CD4-positive, alpha-beta T cell (primary cell): ENCODE results near the gene MAMDC2. TPM values are rescaled to one million over a fixed set of nuclear protein-coding genes. Genes with fewer than 3 reads are reported as not detected.

Source experiments
- ATAC-seq: fragments of 200-7000 bp; cut with Tn5 transposase; one replicate; pipeline ENCODE4 v1.10.0; 2022; ENCODE audit warnings: mild to moderate bottlenecking; ENCODE audit not compliant: poor library complexity
- CTCF ChIA-PET: fragments of 350-600 bp; sonication (Branson Sonifier 250); formaldehyde crosslinking; loops from one replicate; lab custom pipeline; 2021; ENCODE audit warnings: antibody characterized with exemption, inconsistent platforms; lab: Charles Lee
- POLR2A ChIA-PET: fragments of 350-600 bp; sonication (Branson Sonifier 250); formaldehyde crosslinking; loops from one replicate; lab custom pipeline; 2021; ENCODE audit warnings: antibody characterized with exemption, inconsistent platforms; lab: Charles Lee
- DNase-seq, 14 experiments: peaks; one replicate each; pipeline ENCODE4 v3.0.0-alpha.2; 2013 to 2020; ENCODE audit warnings: mixed read lengths in 2 of 14
- H3K27ac ChIP-seq, 2 donors: one replicate each; pipeline versions ENCODE4 v1.5.1 to v1.7.0; 2013; ENCODE audit warnings: low read length in 2 of 2, low read depth in 1 of 2, mild to moderate bottlenecking in 1 of 2
- H3K27me3 ChIP-seq, 2 experiments: 1 replicate in 1 of 2; 2 replicates in 1 of 2; pipeline versions ENCODE4 v1.6.1 to v1.7.0; 2013; ENCODE audit warnings: low read length in 2 of 2, control low read depth in 1 of 2, mild to moderate bottlenecking in 1 of 2, moderate library complexity in 1 of 2; ENCODE audit not compliant: insufficient read depth in 2 of 2, control insufficient read depth in 1 of 2
- H3K36me3 ChIP-seq: one replicate; pipeline ENCODE4 v1.6.1; 2013; ENCODE audit warnings: low read length, control low read depth; ENCODE audit not compliant: insufficient read depth
- H3K4me1 ChIP-seq: one replicate; pipeline ENCODE4 v1.6.1; 2013; ENCODE audit warnings: low read length, control low read depth; ENCODE audit not compliant: insufficient read depth
- H3K4me3 ChIP-seq: one replicate; pipeline ENCODE4 v1.5.1; 2013; ENCODE audit warnings: mild to moderate bottlenecking, low read length, moderate library complexity
- H3K9me3 ChIP-seq, 2 experiments: 1 replicate in 1 of 2; 2 replicates in 1 of 2; pipeline versions ENCODE4 v1.6.1 to v1.7.0; 2013; ENCODE audit warnings: low read length in 2 of 2, mild to moderate bottlenecking in 2 of 2, control low read depth in 1 of 2, moderate library complexity in 1 of 2; ENCODE audit not compliant: control insufficient read depth in 1 of 2, insufficient read depth in 1 of 2
- H3K27ac Mint-ChIP-seq: one replicate; pipeline ENCODE4 v1.8.0; 2020; ENCODE audit warnings: mixed read lengths
- H3K27me3 Mint-ChIP-seq: one replicate; pipeline ENCODE4 v1.8.0; 2021; ENCODE audit warnings: mixed read lengths
- H3K36me3 Mint-ChIP-seq: one replicate; pipeline ENCODE4 v1.8.0; 2021; ENCODE audit warnings: low read depth, mixed read lengths
- H3K4me1 Mint-ChIP-seq: one replicate; pipeline ENCODE4 v1.8.0; 2021; ENCODE audit warnings: low read depth, mixed read lengths
- H3K4me3 Mint-ChIP-seq: one replicate; pipeline ENCODE4 v1.8.0; 2020; ENCODE audit warnings: mild to moderate bottlenecking, mixed read lengths
- H3K9me3 Mint-ChIP-seq: one replicate; pipeline ENCODE4 v1.8.0; 2020; ENCODE audit warnings: mixed read lengths
- intact Hi-C, 2 experiments: fragments of 100-400 bp; cut with DNase I in 1 of 2; cut with micrococcal nuclease in 1 of 2; formaldehyde crosslinking; loops; one replicate each; pipeline versions ENCODE4 v1.15.1 to v1.9.0; 2023 to 2025; cut with DNase I, micrococcal nuclease
- total RNA-seq, 174 experiments: library from RNA in 2 of 174; stranded (reverse) in 2 of 174; gene quantifications; one replicate each; pipeline ENCODE4 v1.2.3 and lab custom pipeline; 2021 to 2026
- TF ChIP-seq, protein P1 (sequence below): fragments of 200-600 bp; IDR thresholded peaks from one replicate; pipeline ENCODE4 v1.8.0; 2022; ENCODE audit warnings: antibody characterized with exemption, mild to moderate bottlenecking

MAMDC2 gene
- total RNA-seq, 2 experiments from 2014 or later: 0.08 TPM; not detected in 1

- Histone ChIP-seq H3K9me3 (no peaks in the 10 kb centered on the region), H3K4me3 (no peak overlapping the region), H3K27me3 (no peaks in the 10 kb centered on the region), H3K36me3 (no peaks in the 10 kb centered on the region), H3K27ac (no peak overlapping the region), H3K4me1 (peaks cover 3% of the 10 kb centered on the region)
- Mint-ChIP-seq H3K36me3 (no peaks in the 10 kb centered on the region), H3K27ac (no peak overlapping the region), H3K4me1 (peaks cover 14% of the 10 kb centered on the region), H3K27me3 (peaks cover 15% of the 10 kb centered on the region), H3K9me3 (no peaks in the 10 kb centered on the region), H3K4me3 (no peak overlapping the region)
- TF ChIP-seq, protein P1, sequence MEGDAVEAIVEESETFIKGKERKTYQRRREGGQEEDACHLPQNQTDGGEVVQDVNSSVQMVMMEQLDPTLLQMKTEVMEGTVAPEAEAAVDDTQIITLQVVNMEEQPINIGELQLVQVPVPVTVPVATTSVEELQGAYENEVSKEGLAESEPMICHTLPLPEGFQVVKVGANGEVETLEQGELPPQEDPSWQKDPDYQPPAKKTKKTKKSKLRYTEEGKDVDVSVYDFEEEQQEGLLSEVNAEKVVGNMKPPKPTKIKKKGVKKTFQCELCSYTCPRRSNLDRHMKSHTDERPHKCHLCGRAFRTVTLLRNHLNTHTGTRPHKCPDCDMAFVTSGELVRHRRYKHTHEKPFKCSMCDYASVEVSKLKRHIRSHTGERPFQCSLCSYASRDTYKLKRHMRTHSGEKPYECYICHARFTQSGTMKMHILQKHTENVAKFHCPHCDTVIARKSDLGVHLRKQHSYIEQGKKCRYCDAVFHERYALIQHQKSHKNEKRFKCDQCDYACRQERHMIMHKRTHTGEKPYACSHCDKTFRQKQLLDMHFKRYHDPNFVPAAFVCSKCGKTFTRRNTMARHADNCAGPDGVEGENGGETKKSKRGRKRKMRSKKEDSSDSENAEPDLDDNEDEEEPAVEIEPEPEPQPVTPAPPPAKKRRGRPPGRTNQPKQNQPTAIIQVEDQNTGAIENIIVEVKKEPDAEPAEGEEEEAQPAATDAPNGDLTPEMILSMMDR: no peak
- ATAC-seq (no peak), DNase-seq (no peak)
- POLR2A ChIA-PET: no interaction called here
- intact Hi-C loops: no loop called here
- CTCF ChIA-PET: no interaction called here
Measured at GRCh38 chr9:70106571-70106970, 62.9 kb downstream of the MAMDC2 start.

GRCh38 chr9:70107558-70107957, 63.9 kb downstream of the MAMDC2 start:
- POLR2A ChIA-PET: no interaction called here
- ATAC-seq: no peak
- Histone ChIP-seq H3K27me3 (no peaks in the 10 kb centered on the region), H3K4me3 (no peak overlapping the region), H3K27ac (no peak overlapping the region), H3K4me1 (peaks cover 3% of the 10 kb centered on the region), H3K36me3 (no peaks in the 10 kb centered on the region), H3K9me3 (no peaks in the 10 kb centered on the region)
- no peaks in the 10 kb centered on the region for H3K36me3 Mint-ChIP-seq
- no peak for DNase-seq
- CTCF ChIA-PET: no interaction called here
- no peak overlapping the region for H3K4me3 Mint-ChIP-seq
- peaks cover 19% of the 10 kb centered on the region for H3K27me3 Mint-ChIP-seq
- H3K4me1 Mint-ChIP-seq: peaks cover 14% of the 10 kb centered on the region
- TF ChIP-seq, protein P1: no peak
- H3K27ac Mint-ChIP-seq: no peak overlapping the region
- intact Hi-C loops: no loop called here
- H3K9me3 Mint-ChIP-seq: no peaks in the 10 kb centered on the region

DNA sequence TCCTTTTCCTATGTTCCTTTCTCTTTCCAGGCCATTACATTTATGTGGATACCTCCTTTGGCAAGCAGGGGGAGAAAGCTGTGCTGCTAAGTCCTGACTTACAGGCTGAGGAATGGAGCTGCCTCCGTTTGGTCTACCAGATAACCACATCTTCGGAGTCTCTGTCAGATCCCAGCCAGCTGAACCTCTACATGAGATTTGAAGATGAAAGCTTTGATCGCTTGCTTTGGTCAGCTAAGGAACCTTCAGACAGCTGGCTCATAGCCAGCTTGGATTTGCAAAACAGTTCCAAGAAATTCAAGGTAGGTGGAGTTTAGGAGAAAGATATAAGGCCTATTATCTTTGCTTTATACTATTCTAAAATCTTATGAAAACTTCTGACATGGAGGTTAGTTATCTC, 64.5 kb downstream of the MAMDC2 start:
- Mint-ChIP-seq H3K4me1 (peaks cover 14% of the 10 kb centered on the region), H3K9me3 (no peaks in the 10 kb centered on the region), H3K36me3 (no peaks in the 10 kb centered on the region), H3K27ac (no peak overlapping the region), H3K4me3 (no peak overlapping the region), H3K27me3 (peaks cover 21% of the 10 kb centered on the region)
- ATAC-seq: no peak
- H3K4me1 ChIP-seq: peaks cover 3% of the 10 kb centered on the region
- no peak for DNase-seq
- POLR2A ChIA-PET: no interaction called here
- H3K27me3 ChIP-seq: no peaks in the 10 kb centered on the region
- TF ChIP-seq, protein P1: no peak
- intact Hi-C loops: no loop called here
- CTCF ChIA-PET: no interaction called here
- H3K9me3 ChIP-seq: no peaks in the 10 kb centered on the region
- H3K27ac ChIP-seq: no peak overlapping the region
- no peaks in the 10 kb centered on the region for H3K36me3 ChIP-seq
- H3K4me3 ChIP-seq: no peak overlapping the region
